Breast epithelium (tissue), 3 donors: Measurements from ENCODE around the gene VWF.

ENCODE experiments used
- CTCF ChIP-seq, 3 donors: fragments of 450-650 bp; IDR thresholded peaks; one replicate each; pipeline ENCODE4 v1.5.1; 2016 to 2017; ENCODE audit warnings: antibody characterized with exemption in 3 of 3, mild to moderate bottlenecking in 3 of 3, moderate library complexity in 3 of 3
- POLR2AphosphoS5 ChIP-seq, 3 donors: sonication (generic); formaldehyde crosslinking; IDR thresholded peaks; one replicate each; pipeline ENCODE4 v1.6.1; 2017; ENCODE audit warnings: antibody characterized with exemption in 3 of 3

GRCh38 chr12:5925646-5926045, 198.8 kb downstream of the VWF start:
- TF ChIP-seq CTCF (IDR thresholded peaks at IDR 0.05) (no peak), POLR2AphosphoS5 (IDR thresholded peaks at IDR 0.05) (no peak)
